Measurements from ENCODE around the gene PNPLA8. TPM values are rescaled to one million over a fixed set of nuclear protein-coding genes. Genes with fewer than 3 reads are reported as not detected.

The PNPLA8 gene
- total RNA-seq: 10 to 100 TPM; 14.1 to 14.2 TPM

DNA sequence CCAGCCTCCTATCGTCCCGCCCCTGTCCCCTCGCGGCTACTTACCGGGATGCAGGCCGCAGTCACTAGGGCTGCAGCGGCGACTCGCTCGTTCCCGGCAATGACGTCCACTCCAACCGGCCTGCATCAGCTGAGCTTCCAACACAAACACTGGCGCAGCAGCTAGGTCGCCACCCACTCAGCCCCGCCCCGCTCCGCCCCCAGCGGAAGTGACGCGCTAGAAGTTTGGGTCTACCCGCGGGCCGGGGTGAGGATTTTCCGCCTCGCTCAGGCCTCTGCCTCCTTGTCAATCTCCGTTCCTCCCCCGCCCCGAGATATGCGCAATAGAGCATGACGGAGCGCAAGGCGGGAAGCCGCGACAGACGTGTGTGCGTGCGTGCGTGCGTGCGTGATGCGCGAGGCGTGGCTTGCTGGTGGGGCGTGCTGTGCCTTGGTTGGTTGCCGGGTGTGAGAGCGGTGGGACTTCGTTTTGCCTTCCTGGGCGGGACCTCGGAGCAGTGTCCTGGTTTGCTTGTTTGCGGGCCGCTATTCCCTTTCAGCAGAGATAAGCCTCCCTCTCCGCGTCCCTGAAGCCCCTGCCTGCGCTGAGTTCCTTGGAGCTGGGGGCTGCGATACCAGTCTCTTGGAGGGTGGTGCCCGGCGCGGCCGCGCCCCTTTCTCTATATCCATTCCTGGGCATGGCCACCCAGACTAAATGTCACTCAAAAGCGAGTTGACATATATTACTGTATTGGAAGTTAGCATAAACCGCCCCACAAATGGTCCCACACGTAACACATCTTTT, at the start of gene PNPLA8:
Gene PNPLA8 (minus strand): TSS at position 151 of the 783 bp plus-strand sequence. CDS start 10,644 bp downstream, outside the sequence.
- Mint-ChIP-seq H3K36me3 (ENCODE audit: low read depth) (peaks cover 5% of the 10 kb centered on the region), H3K27me3 (no peaks in the 10 kb centered on the region), H3K4me1 (peaks cover 44% of the 10 kb centered on the region), H3K9me3 (no peaks in the 10 kb centered on the region), H3K27ac (peak within 1 kb of the TSS; percentile 99), H3K4me3 (peak within 1 kb of the TSS; percentile 95)
- ChIA-PET CTCF (interaction anchor here (1.0 to 1.4 kb wide), 4 partner anchors 9 to 43 kb away, joined by 3 to 6 read pairs (median 3); partner anchors contain the start of genes DNAJB9 and THAP5), POLR2A (interaction anchor here (0.7 to 1.7 kb wide), 2 partner anchors 44 to 1863 kb away, joined by 3 to 5 read pairs; partner anchors contain the start of genes DNAJB9 and THAP5)
- DNase-seq: peak; percentile 100

GRCh38 chr7:108575156-108575555, 49.2 kb upstream of the PNPLA8 start:
- Mint-ChIP-seq H3K27ac (no peak overlapping the region), H3K27me3 (no peaks in the 10 kb centered on the region), H3K36me3 (ENCODE audit: low read depth) (peaks cover 69% of the 10 kb centered on the region), H3K9me3 (peaks cover 7% of the 10 kb centered on the region), H3K4me1 (peaks cover 25% of the 10 kb centered on the region), H3K4me3 (no peak overlapping the region)
- no peak for DNase-seq
- ChIA-PET POLR2A (no interaction called here), CTCF (no interaction called here)

DNA sequence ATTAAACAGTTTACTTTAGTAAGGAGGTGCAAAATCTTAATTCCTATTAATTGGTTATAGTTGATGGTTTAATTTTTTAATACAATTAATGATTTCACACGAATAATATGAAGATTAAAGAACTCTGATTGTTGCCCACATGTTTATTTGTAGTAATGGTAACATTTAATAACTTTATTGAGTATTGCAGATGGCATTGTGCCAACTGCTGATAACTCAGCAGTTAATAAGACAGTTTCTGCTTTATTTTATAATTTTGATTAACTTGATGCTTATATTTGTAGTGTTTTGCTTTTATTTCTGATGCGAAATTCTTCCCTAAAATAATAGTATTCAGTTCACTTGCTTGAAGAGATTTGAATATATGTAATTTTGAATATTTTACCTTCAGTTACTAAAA, 46.5 kb upstream of the PNPLA8 start:
- Mint-ChIP-seq H3K27me3 (no peaks in the 10 kb centered on the region), H3K4me1 (peaks cover 40% of the 10 kb centered on the region), H3K4me3 (no peak overlapping the region), H3K9me3 (no peaks in the 10 kb centered on the region), H3K36me3 (ENCODE audit: low read depth) (peaks cover 57% of the 10 kb centered on the region), H3K27ac (no peak overlapping the region)
- DNase-seq: no peak
- ChIA-PET CTCF (interaction anchor here (1.5 kb wide), 1 partner anchor 15 kb away, joined by 3 read pairs; no protein-coding TSS in a partner anchor), POLR2A (no interaction called here)

DNA sequence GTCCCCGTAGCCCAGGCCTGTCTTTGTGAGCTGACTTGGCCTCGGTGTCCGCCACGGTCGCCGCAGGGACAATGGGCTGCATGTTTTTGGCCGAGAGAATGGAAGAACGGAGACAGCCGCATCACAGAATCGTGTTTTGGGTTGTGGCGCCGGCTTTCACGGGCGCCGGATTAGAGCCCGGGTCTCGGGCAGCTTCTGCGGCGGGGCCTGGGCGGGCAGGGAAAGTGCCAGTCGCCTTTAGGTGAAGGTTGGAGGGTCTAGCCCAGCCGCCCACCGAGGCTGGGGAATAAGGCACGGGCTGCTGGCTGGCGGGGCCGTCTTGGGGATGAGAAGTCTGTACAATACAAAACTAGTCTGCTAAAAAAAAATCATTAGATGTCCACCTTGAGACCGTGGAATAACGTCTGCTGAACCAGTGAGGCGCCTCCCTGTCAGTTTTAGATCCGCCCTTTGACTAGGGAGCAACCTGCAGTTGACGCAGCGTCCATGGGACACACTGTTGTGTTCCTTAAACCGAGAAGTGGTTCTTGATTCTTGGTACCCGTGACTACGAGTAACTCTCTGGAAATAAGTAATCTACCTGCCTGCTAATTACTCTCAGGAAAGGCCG, 44.3 kb upstream of the PNPLA8 start:
- ChIA-PET POLR2A (interaction anchor here (1.4 kb wide), 1 partner anchor 44 kb away, joined by 5 read pairs; the partner anchor contains the start of gene PNPLA8), CTCF (interaction anchor here (0.6 to 1.3 kb wide), 7 partner anchors 8 to 1386 kb away, joined by 3 to 4 read pairs (median 3); partner anchors contain the start of gene PNPLA8)
- peaks cover 53% of the 10 kb centered on the region for H3K36me3 Mint-ChIP-seq (ENCODE audit: low read depth)
- H3K27ac Mint-ChIP-seq: peak overlapping the region; percentile 100
- peak; percentile 53 for DNase-seq
- peaks cover 49% of the 10 kb centered on the region for H3K4me1 Mint-ChIP-seq
- no peaks in the 10 kb centered on the region for H3K9me3 Mint-ChIP-seq
- peak overlapping the region; percentile 100 for H3K4me3 Mint-ChIP-seq
- H3K27me3 Mint-ChIP-seq: no peaks in the 10 kb centered on the region

DNA sequence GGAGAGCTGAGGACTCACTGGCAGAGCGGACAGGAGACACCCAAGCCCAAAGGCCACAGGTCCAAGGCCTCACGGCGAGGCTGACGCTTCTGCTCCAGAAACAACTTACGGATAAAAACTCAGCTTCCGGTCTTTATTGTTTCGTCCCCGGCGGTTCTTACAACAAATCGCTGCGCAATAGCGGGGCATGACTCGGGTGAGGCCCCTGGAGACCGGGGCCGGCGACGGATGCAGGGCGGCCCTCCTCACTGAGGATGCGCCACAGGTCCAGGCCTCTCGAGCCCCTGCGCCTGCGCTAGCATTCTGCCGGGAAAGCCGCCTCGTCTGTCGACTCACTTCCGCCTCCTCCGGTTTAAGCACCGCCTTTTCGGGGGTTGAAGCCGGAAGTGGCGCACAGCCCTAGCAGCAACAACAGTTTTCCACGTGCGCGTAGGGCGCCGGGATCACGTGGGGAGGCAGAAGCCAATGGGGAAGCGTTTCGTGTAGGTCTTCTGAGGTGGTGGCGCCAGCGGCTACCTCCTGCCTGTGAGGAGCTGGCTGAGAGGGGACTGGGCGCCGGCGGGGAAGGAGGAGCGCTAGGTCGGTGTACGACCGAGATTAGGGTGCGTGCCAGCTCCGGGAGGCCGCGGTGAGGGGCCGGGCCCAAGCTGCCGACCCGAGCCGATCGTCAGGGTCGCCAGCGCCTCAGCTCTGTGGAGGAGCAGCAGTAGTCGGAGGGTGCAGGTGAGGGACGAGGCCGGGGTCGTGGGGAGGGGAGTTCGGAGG, 43.6 kb upstream of the PNPLA8 start, which contains the start of the genes DNAJB9 and THAP5:
Gene DNAJB9 (plus strand): TSS at position 494 of the 765 bp plus-strand sequence. CDS start 1,853 bp downstream, outside the sequence.
Gene THAP5 (minus strand): TSS at position 326 of the 765 bp plus-strand sequence. CDS start 137 bp downstream, at position 189.
- peaks cover 49% of the 10 kb centered on the region for H3K4me1 Mint-ChIP-seq

DNA sequence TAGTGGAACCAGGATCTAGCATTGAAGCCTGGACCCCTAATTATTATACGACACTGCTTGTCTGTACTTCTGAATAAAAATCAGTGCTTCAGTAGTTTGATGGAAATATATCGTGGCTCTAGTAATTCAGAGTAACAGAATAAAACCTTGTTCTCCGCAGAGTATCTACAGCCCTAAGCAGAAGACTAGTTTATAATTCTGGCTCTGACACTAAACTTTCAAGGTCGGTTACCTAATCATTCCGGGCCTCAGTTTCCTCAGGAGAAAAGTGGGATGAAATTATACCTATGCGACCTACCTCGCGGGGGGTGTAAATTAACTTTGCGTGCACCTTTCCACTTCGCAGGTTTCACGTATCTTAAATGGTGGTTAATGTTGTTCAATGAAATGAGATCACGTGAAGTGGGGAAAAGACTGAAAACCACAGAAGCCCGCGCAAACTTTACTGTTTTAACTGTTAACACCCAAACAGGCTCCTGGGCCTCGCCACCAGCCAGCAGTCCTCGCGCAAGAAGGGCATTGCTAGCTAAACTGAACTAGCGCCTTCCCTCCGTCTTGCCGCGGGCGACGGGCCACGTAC, 43.0 kb upstream of the PNPLA8 start:
- peaks cover under 1% of the 10 kb centered on the region for H3K9me3 Mint-ChIP-seq
- H3K4me3 Mint-ChIP-seq: peak overlapping the region; percentile 100
- H3K27ac Mint-ChIP-seq: peak overlapping the region; percentile 100
- POLR2A ChIA-PET: no interaction called here
- peaks cover 46% of the 10 kb centered on the region for H3K4me1 Mint-ChIP-seq
- CTCF ChIA-PET: interaction anchor here (1.3 kb wide), 1 partner anchor 43 kb away, joined by 3 read pairs; the partner anchor contains the start of gene PNPLA8
- no peaks in the 10 kb centered on the region for H3K27me3 Mint-ChIP-seq
- DNase-seq: peak; percentile 68
- H3K36me3 Mint-ChIP-seq (ENCODE audit: low read depth): peaks cover 54% of the 10 kb centered on the region

More for the DNA sequence above, 43.6 kb upstream of the PNPLA8 start, which contains the start of the genes DNAJB9 and THAP5:
- DNase-seq: peak; percentile 100
- Mint-ChIP-seq H3K27ac (peak within 1 kb of the TSS; percentile 100), H3K36me3 (ENCODE audit: low read depth) (peaks cover 53% of the 10 kb centered on the region), H3K27me3 (no peaks in the 10 kb centered on the region), H3K9me3 (no peaks in the 10 kb centered on the region), H3K4me3 (peak within 1 kb of the TSS; percentile 100)
- ChIA-PET CTCF (interaction anchor here (0.6 to 1.3 kb wide), 6 partner anchors 8 to 1385 kb away, joined by 3 to 4 read pairs (median 3); partner anchors contain the start of gene PNPLA8), POLR2A (interaction anchor here (1.4 kb wide), 1 partner anchor 43 kb away, joined by 5 read pairs; the partner anchor contains the start of gene PNPLA8)

DNA sequence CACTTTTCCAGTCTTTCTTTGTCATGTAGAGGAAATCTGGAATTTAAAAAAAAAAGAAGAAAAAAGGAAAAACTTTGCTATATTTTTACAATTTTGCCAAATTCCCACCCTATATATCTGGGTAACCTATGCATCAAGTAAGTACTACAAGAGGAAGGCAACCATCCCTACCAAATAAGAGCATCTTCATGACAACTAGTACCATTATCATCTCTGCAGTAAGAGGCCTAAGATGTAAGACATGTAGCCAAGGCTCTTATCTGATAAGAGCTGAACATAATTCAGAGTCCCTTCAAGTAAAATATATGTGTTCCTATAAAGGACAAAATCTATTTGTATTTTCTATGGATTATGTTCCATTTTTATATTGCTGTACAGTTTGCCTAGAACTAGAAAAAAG, 40.1 kb upstream of the PNPLA8 start:
- Mint-ChIP-seq H3K4me1 (peaks cover 26% of the 10 kb centered on the region), H3K4me3 (no peak overlapping the region), H3K27ac (no peak overlapping the region), H3K9me3 (peaks cover 6% of the 10 kb centered on the region), H3K36me3 (ENCODE audit: low read depth) (peaks cover 51% of the 10 kb centered on the region), H3K27me3 (no peaks in the 10 kb centered on the region)
- DNase-seq: no peak
- CTCF ChIA-PET: no interaction called here
- POLR2A ChIA-PET: no interaction called here

DNA sequence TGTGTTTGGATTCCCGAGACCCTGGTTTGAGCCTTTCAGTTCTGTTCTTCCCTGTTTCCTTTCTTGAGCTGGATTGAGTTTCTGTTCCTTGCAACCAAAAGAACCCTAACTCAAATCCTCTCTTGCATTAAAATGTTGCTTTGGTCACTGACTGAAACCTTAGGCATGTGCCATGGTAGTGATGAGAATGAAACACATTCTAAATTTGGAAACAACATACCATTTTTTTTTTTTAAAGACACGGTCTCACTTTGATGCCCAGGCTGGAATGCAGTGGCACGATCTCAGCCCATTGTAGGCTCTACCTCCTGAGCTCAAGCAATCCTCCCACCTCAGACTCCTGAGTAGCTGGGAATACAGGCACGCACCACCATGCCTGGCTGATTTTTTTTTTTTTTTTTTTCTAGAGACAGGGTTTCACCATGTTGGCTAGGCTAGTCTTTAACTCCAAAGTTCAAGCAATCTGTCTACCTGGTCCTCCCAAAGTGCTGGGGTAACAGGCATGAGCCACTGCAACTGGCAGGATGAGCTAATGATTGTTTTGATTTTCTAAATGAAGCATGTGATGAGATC, 35.2 kb upstream of the PNPLA8 start:
- DNase-seq: no peak
- Mint-ChIP-seq H3K9me3 (peaks cover 31% of the 10 kb centered on the region), H3K4me1 (peaks cover 2% of the 10 kb centered on the region), H3K27ac (no peak overlapping the region), H3K27me3 (no peaks in the 10 kb centered on the region), H3K36me3 (ENCODE audit: low read depth) (peaks cover 50% of the 10 kb centered on the region), H3K4me3 (no peak overlapping the region)
- CTCF ChIA-PET: interaction anchor here (1.0 kb wide), 1 partner anchor 9 kb away, joined by 3 read pairs; the partner anchor contains the start of gene DNAJB9
- POLR2A ChIA-PET: no interaction called here

- Mint-ChIP-seq H3K27ac (no peak overlapping the region), H3K4me1 (no peaks in the 10 kb centered on the region), H3K27me3 (no peaks in the 10 kb centered on the region), H3K36me3 (ENCODE audit: low read depth) (peaks cover 39% of the 10 kb centered on the region), H3K4me3 (no peak overlapping the region), H3K9me3 (peaks cover 33% of the 10 kb centered on the region)
- POLR2A ChIA-PET: interaction anchor here (0.6 kb wide), 1 partner anchor 133 kb away, joined by 3 read pairs; no protein-coding TSS in a partner anchor
- no peak for DNase-seq
- CTCF ChIA-PET: interaction anchor here (1.4 to 1.7 kb wide), 2 partner anchors 11 to 34 kb away, joined by 3 to 4 read pairs; no protein-coding TSS in a partner anchor
These were observed 33.3 kb upstream of the PNPLA8 start for GRCh38 chr7:108559253-108559652.

- H3K36me3 Mint-ChIP-seq (ENCODE audit: low read depth): peaks cover 33% of the 10 kb centered on the region
- no peak for DNase-seq
- H3K9me3 Mint-ChIP-seq: peaks cover 31% of the 10 kb centered on the region
- no peaks in the 10 kb centered on the region for H3K4me1 Mint-ChIP-seq
- no peaks in the 10 kb centered on the region for H3K27me3 Mint-ChIP-seq
- no peak overlapping the region for H3K4me3 Mint-ChIP-seq
- ChIA-PET CTCF (no interaction called here), POLR2A (no interaction called here)
- H3K27ac Mint-ChIP-seq: no peak overlapping the region
These were observed 31.7 kb upstream of the PNPLA8 start for GRCh38 chr7:108557617-108558016.

DNA sequence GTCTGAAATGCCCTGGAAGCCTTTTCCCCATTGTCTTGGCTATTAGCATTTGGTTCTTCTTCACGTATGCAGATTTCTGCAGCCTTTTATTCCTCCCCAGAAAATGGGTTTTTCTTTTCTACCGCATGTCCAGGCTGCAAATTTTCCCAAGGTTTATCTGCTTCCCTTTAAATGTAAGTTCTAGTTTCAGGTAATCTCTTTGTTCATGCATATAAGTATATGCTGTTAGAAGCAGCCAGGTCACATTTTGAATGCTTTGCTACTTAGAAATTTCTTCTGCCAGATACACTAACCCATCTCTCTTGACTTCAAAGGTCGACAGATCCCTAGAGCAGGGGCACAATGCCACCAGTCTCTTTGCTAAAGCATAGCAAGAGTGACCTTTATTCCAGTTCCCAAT, 31.3 kb upstream of the PNPLA8 start:
- DNase-seq: no peak
- Mint-ChIP-seq H3K36me3 (ENCODE audit: low read depth) (peaks cover 31% of the 10 kb centered on the region), H3K4me3 (no peak overlapping the region), H3K9me3 (peaks cover 31% of the 10 kb centered on the region), H3K27me3 (no peaks in the 10 kb centered on the region), H3K4me1 (no peaks in the 10 kb centered on the region), H3K27ac (no peak overlapping the region)
- ChIA-PET POLR2A (no interaction called here), CTCF (no interaction called here)
